Neural cell (in vitro differentiated cells): ENCODE results near the gene C2orf49. TPM values are rescaled to one million over a fixed set of nuclear protein-coding genes. Genes with fewer than 3 reads are reported as not detected.

Experiments used
- H2AFZ ChIP-seq: fragments of 200-600, 300-800 bp; sonication (generic), shearing (Covaris generic); 2 replicates; pipeline ENCODE4 v1.6.0; 2014; ENCODE audit warnings: low read depth, mild to moderate bottlenecking, antibody characterized with exemption, low read length, moderate library complexity
- H3F3A ChIP-seq: fragments of 200-600 bp; shearing (Covaris generic); 2 replicates; pipeline ENCODE4 v1.6.1; 2016; ENCODE audit warnings: mild to moderate bottlenecking, moderate library complexity, mixed read lengths, antibody characterized with exemption, low read length; ENCODE audit not compliant: insufficient read depth, poor library complexity, severe bottlenecking
- H3K27ac ChIP-seq: fragments of 200-600, 300-800 bp; sonication (generic), shearing (Covaris generic); 2 replicates; pipeline ENCODE4 v1.5.1; 2014; ENCODE audit warnings: mild to moderate bottlenecking, low read length, moderate library complexity
- H3K27me3 ChIP-seq: fragments of 300-800, 200-600 bp; sonication (generic), shearing (Covaris generic); 2 replicates; pipeline ENCODE4 v1.6.0; 2014; ENCODE audit warnings: mild to moderate bottlenecking, low read depth, low read length, moderate library complexity; ENCODE audit not compliant: insufficient read depth
- H3K36me3 ChIP-seq: fragments of 300-800, 200-600 bp; sonication (generic), shearing (Covaris generic); 2 replicates; pipeline ENCODE4 v1.5.1; 2014; ENCODE audit warnings: mild to moderate bottlenecking, antibody characterized with exemption, low read length, moderate library complexity; ENCODE audit not compliant: insufficient read depth
- H3K4me2 ChIP-seq: fragments of 300-800, 200-600 bp; sonication (generic), shearing (Covaris generic); 2 replicates; pipeline ENCODE4 v1.6.0; 2014; ENCODE audit warnings: mild to moderate bottlenecking, low read length
- H3K4me3 ChIP-seq: fragments of 300-800, 200-600 bp; sonication (generic), shearing (Covaris generic); 2 replicates; pipeline ENCODE4 v1.5.1; 2014; ENCODE audit warnings: mild to moderate bottlenecking, low read length, moderate library complexity
- H3K79me2 ChIP-seq: fragments of 200-600 bp; shearing (Covaris generic); replicated peaks from 2 replicates; pipeline ENCODE4 v1.6.0; 2014; ENCODE audit warnings: mild to moderate bottlenecking, low read length, moderate library complexity; ENCODE audit not compliant: insufficient read depth
- H3K9ac ChIP-seq: fragments of 300-800, 200-600 bp; sonication (generic), shearing (Covaris generic); 2 replicates; pipeline ENCODE4 v1.6.1; 2016; ENCODE audit warnings: mild to moderate bottlenecking, low read length, mixed read lengths
- H3K9me2 ChIP-seq: fragments of 200-600 bp; shearing (Covaris generic); 2 replicates; pipeline ENCODE4 v1.6.1; 2016; ENCODE audit warnings: mild to moderate bottlenecking, low read length, mixed read lengths; ENCODE audit not compliant: insufficient read depth
- H3K9me3 ChIP-seq: fragments of 200-600, 300-800 bp; sonication (generic), shearing (Covaris generic); 2 replicates; pipeline ENCODE4 v1.6.1; 2016; ENCODE audit warnings: mild to moderate bottlenecking, mixed run types, low read length, moderate library complexity, mixed read lengths
- H4K20me1 ChIP-seq: fragments of 200-600 bp; shearing (Covaris generic); 2 replicates; pipeline ENCODE4 v1.6.1; 2016; ENCODE audit warnings: mild to moderate bottlenecking, mixed run types; ENCODE audit not compliant: insufficient read depth
- EP300 ChIP-seq: fragments of 450-650 bp; conservative IDR thresholded peaks from 2 replicates; pipeline ENCODE4 v1.6.1; 2014; ENCODE audit warnings: antibody characterized with exemption, mild to moderate bottlenecking, moderate library complexity; ENCODE audit not compliant: poor library complexity, severe bottlenecking
- EZH2 ChIP-seq: fragments of 200-600, 300-800 bp; shearing (Covaris generic), sonication (generic); IDR thresholded peaks from 2 replicates; pipeline ENCODE4 v1.6.1; 2014; ENCODE audit warnings: antibody characterized with exemption, low read length, borderline replicate concordance, mild to moderate bottlenecking; ENCODE audit not compliant: insufficient read depth, poor library complexity, severe bottlenecking
- MXI1 ChIP-seq: fragments of 450-650 bp; conservative IDR thresholded peaks from 2 replicates; pipeline ENCODE4 v1.6.1; 2014; ENCODE audit warnings: antibody characterized with exemption, mild to moderate bottlenecking; ENCODE audit not compliant: poor library complexity, severe bottlenecking
- POLR2AphosphoS5 ChIP-seq: IDR thresholded peaks from 2 replicates; pipeline ENCODE4 v1.6.1; 2012
- RAD21 ChIP-seq: fragments of 450-650 bp; conservative IDR thresholded peaks from 2 replicates; pipeline ENCODE4 v1.6.1; 2014; ENCODE audit warnings: antibody characterized with exemption, mild to moderate bottlenecking, moderate library complexity
- SMC3 ChIP-seq: fragments of 450-650 bp; conservative IDR thresholded peaks from 2 replicates; pipeline ENCODE4 v1.6.1; 2014; ENCODE audit warnings: antibody characterized with exemption, mild to moderate bottlenecking, moderate library complexity; ENCODE audit not compliant: poor library complexity
- TAF1 ChIP-seq: IDR thresholded peaks from 2 replicates; pipeline ENCODE4 v1.6.1; 2012; ENCODE audit warnings: low read depth
- polyA plus RNA-seq: library from polyadenylated mRNA; depleted of rRNA; stranded (reverse); fragments of >200 nt; gene quantifications from 2 replicates; pipeline ENCODE4 v1.2.3, GENCODE V29; 2014
- TF ChIP-seq, protein P1 (sequence below): fragments of 450-650 bp; IDR thresholded peaks from 2 replicates; pipeline ENCODE4 v1.5.1; 2014; ENCODE audit warnings: antibody characterized with exemption, mild to moderate bottlenecking, moderate library complexity; ENCODE audit not compliant: poor library complexity, severe bottlenecking
- TF ChIP-seq, protein P2 (sequence below): IDR thresholded peaks from 2 replicates; pipeline ENCODE4 v1.6.1; 2012; ENCODE audit warnings: borderline replicate concordance

The C2orf49 gene
- polyA plus RNA-seq, 1 donor from 2014 or later = 35.6 TPM

DNA sequence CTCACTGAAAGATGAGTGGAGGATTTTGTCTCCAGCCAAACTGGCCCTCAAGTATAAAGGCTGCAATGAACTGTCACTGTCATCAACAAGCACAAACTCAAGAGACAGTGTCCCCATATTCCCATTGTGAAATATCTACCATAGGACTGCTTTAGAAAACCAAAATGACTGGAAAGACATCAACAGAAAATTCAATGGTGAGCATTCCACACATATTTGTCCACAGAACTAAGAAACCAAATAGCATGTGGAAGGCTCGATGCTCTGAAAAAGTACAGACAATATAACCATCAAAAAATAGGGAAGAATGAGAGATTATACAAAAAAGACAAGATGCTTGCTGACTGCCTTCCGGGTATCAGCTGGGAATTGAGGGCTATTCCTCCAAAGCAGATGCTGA is 45.4 kb upstream of the C2orf49 start:
- Histone ChIP-seq H3K27me3 (no peaks in the 10 kb centered on the region), H3K9me3 (no peaks in the 10 kb centered on the region), H3K27ac (no peak overlapping the region), H4K20me1 (no peaks in the 10 kb centered on the region), H3F3A (no peaks in the 10 kb centered on the region), H3K4me2 (no peak overlapping the region), H2AFZ (no peak overlapping the region), H3K9me2 (no peaks in the 10 kb centered on the region), H3K79me2 (no peaks in the 10 kb centered on the region), H3K9ac (no peak overlapping the region), H3K36me3 (peaks cover 8% of the 10 kb centered on the region), H3K4me3 (no peak overlapping the region)
- TF ChIP-seq POLR2AphosphoS5 (no peak), SMC3 (no peak), EZH2 (no peak), TAF1 (no peak), EP300 (no peak), MXI1 (no peak), RAD21 (no peak)
- TF ChIP-seq, protein P1, sequence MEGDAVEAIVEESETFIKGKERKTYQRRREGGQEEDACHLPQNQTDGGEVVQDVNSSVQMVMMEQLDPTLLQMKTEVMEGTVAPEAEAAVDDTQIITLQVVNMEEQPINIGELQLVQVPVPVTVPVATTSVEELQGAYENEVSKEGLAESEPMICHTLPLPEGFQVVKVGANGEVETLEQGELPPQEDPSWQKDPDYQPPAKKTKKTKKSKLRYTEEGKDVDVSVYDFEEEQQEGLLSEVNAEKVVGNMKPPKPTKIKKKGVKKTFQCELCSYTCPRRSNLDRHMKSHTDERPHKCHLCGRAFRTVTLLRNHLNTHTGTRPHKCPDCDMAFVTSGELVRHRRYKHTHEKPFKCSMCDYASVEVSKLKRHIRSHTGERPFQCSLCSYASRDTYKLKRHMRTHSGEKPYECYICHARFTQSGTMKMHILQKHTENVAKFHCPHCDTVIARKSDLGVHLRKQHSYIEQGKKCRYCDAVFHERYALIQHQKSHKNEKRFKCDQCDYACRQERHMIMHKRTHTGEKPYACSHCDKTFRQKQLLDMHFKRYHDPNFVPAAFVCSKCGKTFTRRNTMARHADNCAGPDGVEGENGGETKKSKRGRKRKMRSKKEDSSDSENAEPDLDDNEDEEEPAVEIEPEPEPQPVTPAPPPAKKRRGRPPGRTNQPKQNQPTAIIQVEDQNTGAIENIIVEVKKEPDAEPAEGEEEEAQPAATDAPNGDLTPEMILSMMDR = no peak
- TF ChIP-seq, protein P2, sequence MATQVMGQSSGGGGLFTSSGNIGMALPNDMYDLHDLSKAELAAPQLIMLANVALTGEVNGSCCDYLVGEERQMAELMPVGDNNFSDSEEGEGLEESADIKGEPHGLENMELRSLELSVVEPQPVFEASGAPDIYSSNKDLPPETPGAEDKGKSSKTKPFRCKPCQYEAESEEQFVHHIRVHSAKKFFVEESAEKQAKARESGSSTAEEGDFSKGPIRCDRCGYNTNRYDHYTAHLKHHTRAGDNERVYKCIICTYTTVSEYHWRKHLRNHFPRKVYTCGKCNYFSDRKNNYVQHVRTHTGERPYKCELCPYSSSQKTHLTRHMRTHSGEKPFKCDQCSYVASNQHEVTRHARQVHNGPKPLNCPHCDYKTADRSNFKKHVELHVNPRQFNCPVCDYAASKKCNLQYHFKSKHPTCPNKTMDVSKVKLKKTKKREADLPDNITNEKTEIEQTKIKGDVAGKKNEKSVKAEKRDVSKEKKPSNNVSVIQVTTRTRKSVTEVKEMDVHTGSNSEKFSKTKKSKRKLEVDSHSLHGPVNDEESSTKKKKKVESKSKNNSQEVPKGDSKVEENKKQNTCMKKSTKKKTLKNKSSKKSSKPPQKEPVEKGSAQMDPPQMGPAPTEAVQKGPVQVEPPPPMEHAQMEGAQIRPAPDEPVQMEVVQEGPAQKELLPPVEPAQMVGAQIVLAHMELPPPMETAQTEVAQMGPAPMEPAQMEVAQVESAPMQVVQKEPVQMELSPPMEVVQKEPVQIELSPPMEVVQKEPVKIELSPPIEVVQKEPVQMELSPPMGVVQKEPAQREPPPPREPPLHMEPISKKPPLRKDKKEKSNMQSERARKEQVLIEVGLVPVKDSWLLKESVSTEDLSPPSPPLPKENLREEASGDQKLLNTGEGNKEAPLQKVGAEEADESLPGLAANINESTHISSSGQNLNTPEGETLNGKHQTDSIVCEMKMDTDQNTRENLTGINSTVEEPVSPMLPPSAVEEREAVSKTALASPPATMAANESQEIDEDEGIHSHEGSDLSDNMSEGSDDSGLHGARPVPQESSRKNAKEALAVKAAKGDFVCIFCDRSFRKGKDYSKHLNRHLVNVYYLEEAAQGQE = no peak

DNA sequence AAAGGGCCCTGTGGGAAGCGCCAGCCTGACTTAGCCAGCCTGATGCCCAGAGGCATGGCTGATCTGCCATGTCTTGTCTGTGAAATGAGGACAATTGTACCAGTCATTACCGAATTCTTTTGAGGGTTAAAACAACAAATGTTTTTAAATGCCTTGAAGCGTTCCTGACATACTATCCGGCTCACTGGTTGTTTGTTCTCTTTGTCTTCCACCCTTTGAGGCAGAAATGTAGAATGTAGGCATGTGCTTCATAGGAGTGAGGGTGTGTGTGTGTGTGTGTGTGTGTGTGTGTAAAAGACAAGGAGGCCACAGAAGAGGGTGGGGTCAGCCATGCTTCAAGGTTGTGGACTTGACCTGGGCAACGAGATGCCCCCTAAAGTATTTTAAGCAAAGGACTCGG is 43.3 kb upstream of the C2orf49 start:
- TF ChIP-seq, protein P2 = no peak
- TF ChIP-seq TAF1 (no peak), MXI1 (no peak), RAD21 (no peak), SMC3 (no peak), EZH2 (no peak), POLR2AphosphoS5 (no peak), EP300 (no peak)
- TF ChIP-seq, protein P1 = no peak

More for the DNA sequence above, 43.3 kb upstream of the C2orf49 start:
- H3F3A ChIP-seq = no peaks in the 10 kb centered on the region
- H4K20me1 ChIP-seq = no peaks in the 10 kb centered on the region
- no peaks in the 10 kb centered on the region for H3K9me2 ChIP-seq
- H3K27me3 ChIP-seq = no peaks in the 10 kb centered on the region
- H2AFZ ChIP-seq = no peak overlapping the region
- H3K4me2 ChIP-seq = no peak overlapping the region
- no peaks in the 10 kb centered on the region for H3K79me2 ChIP-seq
- no peaks in the 10 kb centered on the region for H3K9me3 ChIP-seq
- no peak overlapping the region for H3K4me3 ChIP-seq
- no peak overlapping the region for H3K9ac ChIP-seq
- peaks cover 23% of the 10 kb centered on the region for H3K36me3 ChIP-seq
- no peak overlapping the region for H3K27ac ChIP-seq
